Measurements from ENCODE around the gene OARD1. TPM values are rescaled to one million over a fixed set of nuclear protein-coding genes. Genes with fewer than 3 reads are reported as not detected.

The OARD1 gene
- total RNA-seq, 6 donors from 2014 or later, result 10.0 to 27.3 (median 20.0) TPM

DNA sequence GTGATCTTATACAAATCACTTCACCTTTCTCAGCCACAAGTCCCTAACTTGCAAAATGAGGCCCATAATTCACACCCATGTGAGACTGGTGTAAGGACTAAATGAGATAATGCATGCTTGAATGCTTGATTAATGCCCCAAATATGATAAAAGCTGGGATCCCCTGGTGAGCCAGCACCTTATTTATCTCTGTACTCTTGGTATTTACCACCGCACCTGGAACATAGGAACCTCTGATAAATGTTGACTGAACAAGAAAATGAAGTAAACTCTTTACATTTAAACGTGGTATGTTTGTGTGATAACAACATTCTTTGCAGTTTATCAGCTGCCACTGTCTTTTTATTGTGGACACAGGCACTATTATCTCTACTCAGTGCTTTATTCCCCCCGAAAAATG lies 21.6 kb downstream of the OARD1 start:
- ATAC-seq (ENCODE audit: low FRiP score in 2 of 2) (no peak), DNase-seq (no peak)
- peaks cover 0 to 6% (median 4%) of the 10 kb centered on the region in 4 donors for H3K4me1 ChIP-seq
- 82 to 84% methylated on average over 3 of the region's 3 CpGs for WGBS, 2 donors
- no peaks in the 10 kb centered on the region for H3K9me3 ChIP-seq
- H3K4me3 ChIP-seq, result no peak overlapping the region
- TF ChIP-seq POLR2AphosphoS5 (IDR thresholded peaks at IDR 0.05), result no peak
- TF ChIP-seq CTCF (IDR thresholded peaks at IDR 0.05), result no peak
- TF ChIP-seq POLR2A (IDR thresholded peaks at IDR 0.05), result no peak
- TF ChIP-seq EP300 (IDR thresholded peaks at IDR 0.05), result no peak
- no peaks in the 10 kb centered on the region for H3K36me3 ChIP-seq
- no peak overlapping the region for H3K27ac ChIP-seq
- H3K27me3 ChIP-seq, result no peaks in the 10 kb centered on the region

DNA sequence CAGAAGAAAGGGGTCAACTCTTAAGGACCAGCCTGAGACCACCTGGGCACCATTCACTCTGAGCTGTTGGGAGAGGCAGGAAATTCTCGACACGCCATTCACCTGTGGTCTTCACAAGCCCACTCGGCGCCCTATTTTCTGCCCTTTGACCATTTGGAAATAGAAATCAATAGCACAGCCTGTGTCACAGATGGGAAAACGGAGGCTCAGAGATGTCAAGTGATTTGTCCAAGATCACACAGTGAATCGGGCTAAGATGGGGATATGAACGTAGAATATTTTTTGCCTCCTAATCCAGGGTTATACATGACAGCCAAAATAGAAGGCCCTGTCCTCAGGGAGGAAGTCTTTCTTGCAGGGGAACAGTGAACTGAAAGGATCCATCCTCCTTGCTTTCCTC lies 22.2 kb downstream of the OARD1 start:
- WGBS, 2 donors, result 92 to 95% methylated on average over 7 of the region's 7 CpGs
- Histone ChIP-seq H3K9me3 (no peaks in the 10 kb centered on the region), H3K4me1 (peaks cover 0 to 6% (median 4%) of the 10 kb centered on the region in 4 donors), H3K27me3 (no peaks in the 10 kb centered on the region), H3K4me3 (no peak overlapping the region), H3K27ac (no peak overlapping the region), H3K36me3 (no peaks in the 10 kb centered on the region)
- no peak for ATAC-seq (ENCODE audit: low FRiP score in 2 of 2)
- TF ChIP-seq EP300 (IDR thresholded peaks at IDR 0.05) (no peak), CTCF (IDR thresholded peaks at IDR 0.05) (no peak), POLR2AphosphoS5 (IDR thresholded peaks at IDR 0.05) (no peak), POLR2A (IDR thresholded peaks at IDR 0.05) (no peak)
- no peak for DNase-seq

- no peak for DNase-seq
- Histone ChIP-seq H3K36me3 (no peaks in the 10 kb centered on the region), H3K27me3 (no peaks in the 10 kb centered on the region), H3K9me3 (no peaks in the 10 kb centered on the region), H3K4me1 (peaks cover 0 to 6% (median 4%) of the 10 kb centered on the region in 4 donors), H3K4me3 (no peak overlapping the region), H3K27ac (no peak overlapping the region)
- 70 to 82% methylated on average over 1 of the region's 1 CpG for WGBS, 2 donors
- no peak for ATAC-seq (ENCODE audit: low FRiP score in 2 of 2)
- TF ChIP-seq CTCF (IDR thresholded peaks at IDR 0.05), result no peak
- no peak for TF ChIP-seq POLR2AphosphoS5 (IDR thresholded peaks at IDR 0.05)
- no peak for TF ChIP-seq EP300 (IDR thresholded peaks at IDR 0.05)
- TF ChIP-seq POLR2A (IDR thresholded peaks at IDR 0.05), result no peak
Observed at GRCh38 chr6:41049521-41049920, 22.6 kb downstream of the OARD1 start.

DNA sequence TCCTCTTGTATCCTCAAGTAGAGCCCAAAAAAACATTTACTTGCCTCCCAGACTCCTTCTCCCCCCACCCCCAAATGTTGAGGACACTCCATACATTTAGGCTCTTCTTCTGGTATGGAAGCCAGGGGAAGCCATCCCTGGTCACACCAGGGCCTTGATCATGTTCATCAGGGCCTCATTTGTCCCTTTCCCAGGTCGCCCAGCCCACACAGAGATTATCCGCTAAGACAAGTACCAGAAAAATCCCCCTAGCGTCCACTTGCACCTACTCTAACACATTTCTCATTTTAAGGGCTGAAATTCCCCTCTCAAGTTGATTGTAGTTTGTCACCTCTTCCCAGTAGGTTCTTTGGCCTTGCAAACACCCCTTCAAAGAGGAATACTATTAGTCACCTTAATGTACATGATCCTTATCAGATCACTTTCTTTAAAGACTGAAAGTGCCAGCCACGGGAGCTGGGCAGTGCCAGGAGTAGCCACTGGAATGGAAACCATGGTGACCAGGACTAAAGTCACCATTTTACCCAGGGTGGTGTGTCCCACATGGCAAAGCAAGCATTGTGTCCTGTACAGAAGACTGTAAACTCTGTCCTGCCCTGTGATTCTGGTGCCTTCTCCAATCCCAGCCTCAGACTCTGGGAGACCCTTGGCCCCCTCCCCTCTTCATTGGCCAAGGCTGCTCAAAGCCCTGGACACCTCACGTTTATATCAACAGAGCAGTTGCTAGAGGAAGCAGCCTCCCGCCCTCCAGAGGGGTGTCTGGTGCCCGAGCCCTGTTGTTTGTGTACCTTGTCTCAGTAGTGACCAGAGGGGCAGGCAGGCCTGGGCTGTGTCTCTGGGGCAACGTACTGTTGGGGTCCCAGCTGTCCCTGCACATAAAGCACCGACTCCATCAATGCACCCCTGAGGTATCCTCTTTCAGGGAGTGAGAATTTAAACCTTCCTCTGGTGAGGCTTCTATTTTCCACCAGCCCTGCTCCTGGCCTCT lies 24.1 kb downstream of the OARD1 start:
- Histone ChIP-seq H3K27me3 (no peaks in the 10 kb centered on the region), H3K36me3 (no peaks in the 10 kb centered on the region), H3K9me3 (no peaks in the 10 kb centered on the region), H3K4me1 (peaks cover 0 to 6% (median 4%) of the 10 kb centered on the region in 4 donors), H3K27ac (no peak overlapping the region), H3K4me3 (no peak overlapping the region)
- WGBS, 2 donors, result 67 to 72% methylated on average over 7 to 9 of the region's 9 CpGs
- DNase-seq (no peak), ATAC-seq (ENCODE audit: low FRiP score in 2 of 2) (no peak)
- TF ChIP-seq EP300 (IDR thresholded peaks at IDR 0.05), result no peak
- TF ChIP-seq POLR2AphosphoS5 (IDR thresholded peaks at IDR 0.05), result no peak
- no peak for TF ChIP-seq POLR2A (IDR thresholded peaks at IDR 0.05)
- no peak for TF ChIP-seq CTCF (IDR thresholded peaks at IDR 0.05)
